BLaER1 treated with 17β-estradiol and CSF1 and Interleukin-3, amounts not matched to agents 10 nM and 100 nM (cell line): ENCODE data around the gene SLC1A1.
"Not testable (repeated sequence)": the region's sequence is repeated elsewhere in the genome, so short reads cannot be mapped to it uniquely, and the experiment has no call there.

ENCODE experiments used
- H3K27ac ChIP-seq, 11 experiments: shearing (Covaris generic); formaldehyde crosslinking; 2 replicates each; pipeline ENCODE4 v1.8.1; 2022
- H3K27me3 ChIP-seq, 11 experiments: shearing (Covaris generic); formaldehyde crosslinking; 2 replicates each; pipeline ENCODE4 v1.8.1; 2022
- H3K36me3 ChIP-seq, 11 experiments: shearing (Covaris generic); formaldehyde crosslinking; 2 replicates each; pipeline ENCODE4 v1.8.1; 2022
- H3K4me1 ChIP-seq, 10 experiments: shearing (Covaris generic); formaldehyde crosslinking; 2 replicates each; pipeline ENCODE4 v1.8.1; 2022
- H3K4me2 ChIP-seq, 11 experiments: shearing (Covaris generic); formaldehyde crosslinking; 2 replicates each; pipeline ENCODE4 v1.8.1; 2022
- H3K4me3 ChIP-seq, 10 experiments: shearing (Covaris generic); formaldehyde crosslinking; 2 replicates each; pipeline ENCODE4 v1.8.1; 2022
- H3K9ac ChIP-seq, 11 experiments: shearing (Covaris generic); formaldehyde crosslinking; 2 replicates each; pipeline ENCODE4 v1.8.1; 2022
- H3K9me3 ChIP-seq, 11 experiments: shearing (Covaris generic); formaldehyde crosslinking; replicated peaks in 1 of 11; 2 replicates each; pipeline ENCODE4 v1.8.1; 2022
- H4K20me1 ChIP-seq, 11 experiments: shearing (Covaris generic); formaldehyde crosslinking; 2 replicates each; pipeline ENCODE4 v1.8.1; 2022
- Cebpa-rat ChIP-seq, 11 experiments: shearing (Covaris generic); IDR thresholded peaks; 2 replicates each; pipeline ENCODE4 v1.8.1; 2022

The SLC1A1 gene

DNA sequence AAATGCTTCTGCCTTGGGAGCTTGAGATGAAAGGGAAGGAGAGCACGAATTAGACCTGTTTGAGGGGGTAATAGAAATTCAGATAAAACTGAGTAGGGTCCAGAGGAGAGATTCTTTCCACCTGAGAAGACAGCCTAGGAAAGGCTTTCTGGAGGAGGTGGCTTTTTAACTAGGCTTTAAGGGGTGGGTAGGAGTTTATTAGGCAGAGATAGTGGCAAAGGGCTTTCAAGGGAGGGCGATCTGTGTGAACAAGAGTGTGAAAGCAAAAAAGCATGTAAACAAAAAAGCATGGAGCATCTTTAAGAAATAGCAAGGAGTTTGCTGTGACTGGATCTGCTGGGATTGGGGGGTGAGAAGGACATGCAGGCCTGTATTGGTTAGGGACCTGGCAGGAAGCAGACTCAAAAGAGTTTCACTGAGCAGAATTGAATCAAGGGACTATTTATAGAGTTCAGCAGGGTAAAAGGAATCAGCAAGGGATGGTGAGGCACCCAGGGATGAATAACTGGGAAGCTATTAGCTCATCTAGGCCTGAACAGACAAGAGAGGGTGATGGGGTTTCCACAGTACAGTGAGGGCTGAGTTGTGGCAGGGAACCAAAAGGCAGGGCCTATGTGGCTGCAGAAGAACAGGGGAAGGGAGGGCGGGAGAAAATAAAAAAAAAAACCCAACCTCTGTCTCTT, 18.8 kb downstream of the SLC1A1 start:
- no peak for TF ChIP-seq Cebpa-rat (IDR thresholded peaks at IDR 0.05)
- no peak overlapping the region for H3K9ac ChIP-seq
- no peaks in the 10 kb centered on the region for H3K9me3 ChIP-seq
- no peaks in the 10 kb centered on the region for H3K36me3 ChIP-seq
- no peak overlapping the region for H3K4me2 ChIP-seq
- H3K4me1 ChIP-seq = no peaks in the 10 kb centered on the region
- no peak overlapping the region for H3K4me3 ChIP-seq
- no peak overlapping the region for H3K27ac ChIP-seq
- no peaks in the 10 kb centered on the region for H3K27me3 ChIP-seq
- no peaks in the 10 kb centered on the region for H4K20me1 ChIP-seq

DNA sequence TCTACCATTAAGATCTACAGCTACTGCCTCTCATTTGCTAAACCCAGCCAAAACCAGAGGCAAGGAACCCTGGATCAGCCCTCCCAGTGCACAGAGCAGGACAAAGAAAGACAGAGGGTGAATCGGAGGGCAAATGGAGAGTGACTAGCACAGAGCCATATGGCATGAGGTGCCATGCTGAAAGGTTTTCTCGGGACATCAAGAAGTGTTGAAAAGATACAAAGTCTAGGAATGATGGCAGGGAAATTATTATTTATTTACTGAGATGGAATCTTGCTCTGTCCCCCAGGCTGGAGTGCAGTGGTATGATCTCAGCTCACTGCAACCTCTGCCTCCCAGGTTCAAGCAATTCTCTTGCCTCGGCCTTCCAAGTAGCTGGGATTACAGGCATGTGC, 19.3 kb downstream of the SLC1A1 start:
- Histone ChIP-seq H3K4me3 (no peak overlapping the region), H3K9me3 (no peaks in the 10 kb centered on the region), H3K36me3 (no peaks in the 10 kb centered on the region), H3K9ac (no peak overlapping the region), H3K27me3 (no peaks in the 10 kb centered on the region), H3K27ac (no peak overlapping the region), H3K4me2 (no peak overlapping the region), H3K4me1 (no peaks in the 10 kb centered on the region), H4K20me1 (no peaks in the 10 kb centered on the region)
- no peak for TF ChIP-seq Cebpa-rat (IDR thresholded peaks at IDR 0.05)

DNA sequence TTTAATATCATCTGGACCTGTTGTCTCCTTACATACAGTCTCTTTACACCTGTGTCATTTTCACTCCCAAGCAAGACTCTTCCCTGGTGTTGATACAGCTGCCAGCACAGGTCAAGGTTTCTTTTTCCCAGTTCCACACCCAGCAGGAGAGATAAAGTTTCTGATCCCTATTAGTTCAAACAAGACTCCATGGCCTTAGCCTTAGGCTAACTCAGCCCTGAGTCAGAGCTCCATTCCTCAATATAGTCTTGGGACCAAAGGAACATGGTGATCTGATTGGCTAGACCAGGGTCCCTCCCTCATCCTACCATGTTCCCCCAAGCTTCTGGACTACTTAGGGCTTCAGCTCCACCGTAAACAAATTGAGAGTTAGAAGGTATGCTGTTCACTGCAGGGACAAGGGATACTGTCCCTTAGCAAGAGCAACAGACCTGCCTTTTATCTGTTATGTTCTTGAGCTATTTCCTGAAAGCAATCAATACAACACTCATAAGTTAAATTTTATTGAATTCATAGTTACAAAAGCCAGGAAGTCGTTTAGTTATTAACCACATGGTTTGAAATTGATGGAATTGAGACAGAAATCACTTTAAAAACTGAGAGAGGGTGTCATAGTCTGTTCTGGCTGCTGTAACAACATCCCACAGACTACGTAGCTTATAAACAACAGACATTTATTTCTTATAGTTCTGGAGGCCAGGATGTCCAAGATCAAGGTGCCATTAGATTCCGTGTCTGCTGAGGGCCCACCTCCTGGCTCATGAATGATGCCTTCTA, 20.5 kb downstream of the SLC1A1 start:
- no peak for TF ChIP-seq Cebpa-rat (IDR thresholded peaks at IDR 0.05)
- no peaks in the 10 kb centered on the region for H3K27me3 ChIP-seq
- no peaks in the 10 kb centered on the region for H3K36me3 ChIP-seq
- H3K4me1 ChIP-seq = peaks cover 0 to 8% (median 0%) of the 10 kb centered on the region in 10 experiments; a peak in 3 of 20 replicates
- no peak overlapping the region for H3K9ac ChIP-seq
- H3K4me2 ChIP-seq = no peak overlapping the region
- no peak overlapping the region for H3K4me3 ChIP-seq
- no peak overlapping the region for H3K27ac ChIP-seq
- H4K20me1 ChIP-seq = no peaks in the 10 kb centered on the region
- H3K9me3 ChIP-seq = no peaks in the 10 kb centered on the region

- Histone ChIP-seq H4K20me1 (no peaks in the 10 kb centered on the region), H3K9ac (no peak overlapping the region), H3K36me3 (no peaks in the 10 kb centered on the region), H3K4me3 (no peak overlapping the region), H3K4me2 (no peak overlapping the region), H3K27ac (no peak overlapping the region), H3K9me3 (no peaks in the 10 kb centered on the region), H3K4me1 (peaks cover 0 to 13% (median 0%) of the 10 kb centered on the region in 10 experiments; a peak in 3 of 20 replicates), H3K27me3 (no peaks in the 10 kb centered on the region)
- no peak for TF ChIP-seq Cebpa-rat (IDR thresholded peaks at IDR 0.05)
These were observed 24.2 kb downstream of the SLC1A1 start for GRCh38 chr9:4514252-4515128.

DNA sequence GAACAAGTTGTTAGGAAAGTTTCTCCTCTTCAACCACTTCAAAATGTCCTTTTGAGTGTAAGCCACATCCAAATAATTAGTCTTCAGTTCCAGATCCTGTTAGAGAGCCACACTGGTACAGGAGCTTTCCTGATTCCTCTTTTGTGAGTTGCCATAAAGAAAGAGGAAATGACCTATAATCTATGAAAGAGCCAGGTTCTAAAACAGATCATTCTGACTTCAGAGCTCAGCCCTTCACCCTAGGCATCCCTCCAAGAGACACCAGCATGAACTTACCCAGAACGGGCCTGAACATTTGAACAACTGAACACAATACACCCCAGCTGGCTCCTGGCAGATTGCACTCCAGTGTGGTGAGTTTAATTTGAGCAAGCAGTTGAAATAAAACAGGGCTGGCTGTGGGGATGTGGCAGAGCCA, 25.7 kb downstream of the SLC1A1 start:
- no peak overlapping the region for H3K9ac ChIP-seq
- H3K4me2 ChIP-seq = peak overlapping the region in 2 of 11 experiments; percentile 11 to 69; a peak in 3 of 22 replicates
- no peaks in the 10 kb centered on the region for H3K9me3 ChIP-seq
- no peak overlapping the region for H3K27ac ChIP-seq
- H3K27me3 ChIP-seq = no peaks in the 10 kb centered on the region
- H3K4me1 ChIP-seq = peaks cover 0 to 13% (median 0%) of the 10 kb centered on the region in 10 experiments; a peak in 3 of 20 replicates
- no peak for TF ChIP-seq Cebpa-rat (IDR thresholded peaks at IDR 0.05)
- no peak overlapping the region for H3K4me3 ChIP-seq
- no peaks in the 10 kb centered on the region for H3K36me3 ChIP-seq
- H4K20me1 ChIP-seq = no peaks in the 10 kb centered on the region

DNA sequence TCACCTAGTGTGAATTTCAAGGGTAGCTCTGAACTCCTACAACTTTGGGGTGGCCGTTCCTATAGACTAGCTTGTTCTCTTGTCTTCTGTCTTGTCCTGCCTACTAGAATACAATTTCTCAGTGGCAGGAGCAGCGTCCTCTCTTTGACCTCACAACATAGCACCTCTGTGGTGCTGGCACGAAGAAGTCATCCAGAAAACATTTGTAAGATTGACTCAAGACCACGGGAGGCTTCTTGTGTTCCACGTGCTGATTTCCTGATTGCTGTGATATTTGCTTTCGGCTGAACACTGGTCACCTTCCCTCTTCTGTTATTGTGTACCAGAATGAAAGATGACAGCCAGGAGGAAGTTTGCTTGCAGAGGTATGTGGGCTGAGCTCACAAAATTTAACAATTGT, 27.0 kb downstream of the SLC1A1 start:
- H4K20me1 ChIP-seq = no peaks in the 10 kb centered on the region
- peaks cover 0 to 13% (median 0%) of the 10 kb centered on the region in 10 experiments; a peak in 3 of 20 replicates for H3K4me1 ChIP-seq
- no peak overlapping the region for H3K9ac ChIP-seq

DNA sequence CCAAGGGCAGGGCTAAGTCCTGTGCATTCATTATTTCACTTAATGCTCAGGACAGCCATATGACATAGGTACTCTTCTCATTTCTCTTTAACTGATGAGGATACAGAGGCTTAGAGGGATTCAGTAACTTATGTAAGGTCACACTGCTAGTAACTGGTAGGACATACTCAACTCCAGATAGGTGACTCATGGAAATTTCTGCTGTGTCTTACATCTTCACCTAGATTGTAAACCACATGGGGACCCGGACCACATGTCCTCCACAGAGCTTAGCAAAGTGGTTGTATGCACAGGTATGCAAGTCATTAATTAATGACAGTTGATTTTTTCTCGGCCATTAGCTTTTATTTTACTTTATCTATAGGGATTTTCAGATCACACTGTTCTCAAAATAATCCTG, 29.3 kb downstream of the SLC1A1 start:
- Histone ChIP-seq H3K36me3 (no peaks in the 10 kb centered on the region), H3K9me3 (peaks cover 0 to 17% (median 8%) of the 10 kb centered on the region in 11 experiments; a peak in 9 of 22 replicates), H3K27ac (no peak overlapping the region), H3K4me1 (peaks cover 0 to 13% (median 0%) of the 10 kb centered on the region in 10 experiments; a peak in 3 of 20 replicates), H3K9ac (no peak overlapping the region), H3K4me3 (no peak overlapping the region), H3K4me2 (no peak overlapping the region), H3K27me3 (no peaks in the 10 kb centered on the region), H4K20me1 (no peaks in the 10 kb centered on the region)
- no peak for TF ChIP-seq Cebpa-rat (IDR thresholded peaks at IDR 0.05)

More for the DNA sequence above, 27.0 kb downstream of the SLC1A1 start:
- H3K4me3 ChIP-seq = no peak overlapping the region
- TF ChIP-seq Cebpa-rat (IDR thresholded peaks at IDR 0.05) = no peak
- H3K27me3 ChIP-seq = no peaks in the 10 kb centered on the region
- no peak overlapping the region for H3K4me2 ChIP-seq
- H3K36me3 ChIP-seq = no peaks in the 10 kb centered on the region
- H3K27ac ChIP-seq = no peak overlapping the region
- H3K9me3 ChIP-seq = peaks cover 0 to 8% (median under 1%) of the 10 kb centered on the region in 11 experiments; a peak in 7 of 22 replicates

DNA sequence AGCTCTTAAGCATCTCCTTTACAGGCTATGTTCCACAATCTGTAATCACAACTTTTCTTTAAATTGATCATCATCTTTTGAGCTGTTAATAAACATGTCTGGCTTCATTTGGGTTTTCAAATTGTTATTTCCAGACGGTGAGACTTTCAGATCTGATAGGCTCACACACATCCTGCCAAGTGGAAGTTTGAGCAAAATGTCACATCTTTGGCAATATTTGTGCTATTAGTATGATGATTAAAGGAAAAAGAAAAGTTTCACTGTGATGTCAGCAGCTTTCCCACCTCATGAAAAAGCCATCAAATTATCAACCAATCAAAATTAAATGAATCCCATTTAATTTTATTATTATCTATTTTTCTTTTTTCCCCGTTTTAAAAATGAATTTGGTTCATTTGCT, 29.8 kb downstream of the SLC1A1 start:
- no peak overlapping the region for H3K4me3 ChIP-seq
- peaks cover 0 to 17% (median 8%) of the 10 kb centered on the region in 11 experiments; a peak in 9 of 22 replicates for H3K9me3 ChIP-seq
- no peak overlapping the region for H3K9ac ChIP-seq
- no peak overlapping the region for H3K4me2 ChIP-seq
- no peaks in the 10 kb centered on the region for H3K27me3 ChIP-seq
- peaks cover 0 to 12% (median 0%) of the 10 kb centered on the region in 10 experiments; a peak in 3 of 20 replicates for H3K4me1 ChIP-seq
- no peak overlapping the region for H3K27ac ChIP-seq
- no peaks in the 10 kb centered on the region for H4K20me1 ChIP-seq
- TF ChIP-seq Cebpa-rat (IDR thresholded peaks at IDR 0.05) = no peak
- H3K36me3 ChIP-seq = no peaks in the 10 kb centered on the region

DNA sequence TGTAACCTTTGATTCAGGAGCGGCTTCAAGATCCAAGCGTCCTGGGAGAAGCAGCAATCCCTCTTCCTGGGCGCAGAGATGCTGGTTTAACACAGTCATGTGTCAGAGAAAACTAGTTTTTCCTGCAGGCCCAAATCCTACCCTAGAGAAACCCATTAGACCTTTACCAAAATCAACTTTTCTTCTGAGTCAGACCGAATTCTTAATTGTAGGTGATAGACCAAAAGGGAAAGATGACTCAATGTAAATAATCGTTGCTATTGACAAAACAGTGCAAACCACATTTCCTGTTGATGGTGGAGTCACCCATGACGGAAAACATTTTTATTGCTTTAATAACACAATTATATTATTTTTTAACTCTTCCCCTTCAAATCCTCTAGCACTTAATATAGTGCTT, 40.1 kb downstream of the SLC1A1 start:
- Histone ChIP-seq H3K4me3 (no peak overlapping the region), H3K36me3 (no peaks in the 10 kb centered on the region), H3K27me3 (no peaks in the 10 kb centered on the region), H3K27ac (no peak overlapping the region; a peak in 1 of 22 replicates), H3K9me3 (peaks cover 0 to 13% (median 6%) of the 10 kb centered on the region in 11 experiments; a peak in 12 of 22 replicates), H3K9ac (no peak overlapping the region), H4K20me1 (no peaks in the 10 kb centered on the region), H3K4me1 (peaks cover 0 to 9% (median 4%) of the 10 kb centered on the region in 10 experiments; a peak in 9 of 20 replicates), H3K4me2 (peak overlapping the region in 4 of 11 experiments; percentile 5 to 14 (median 10); a peak in 3 of 22 replicates)
- no peak for TF ChIP-seq Cebpa-rat (IDR thresholded peaks at IDR 0.05)

DNA sequence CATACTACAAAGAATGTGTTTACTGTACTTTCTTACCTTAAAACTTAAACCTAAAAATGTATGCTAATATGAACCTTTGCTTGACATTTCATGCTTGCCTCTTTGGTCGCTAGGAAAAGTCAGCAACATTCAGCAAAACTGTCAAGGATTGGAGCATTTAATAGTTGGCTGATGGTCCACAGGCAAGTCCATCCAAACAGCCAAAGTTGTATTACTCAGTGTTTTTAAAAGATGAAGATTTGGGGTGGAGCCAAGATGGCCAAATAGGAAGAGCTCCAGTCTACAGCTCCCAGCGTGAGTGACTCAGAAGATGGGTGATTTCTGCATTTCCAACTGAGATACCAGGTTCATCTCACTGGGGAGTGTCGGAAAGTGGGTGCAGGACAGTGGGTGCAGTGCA, 40.6 kb downstream of the SLC1A1 start:
- H3K9ac ChIP-seq, H3K4me2 ChIP-seq, H3K4me1 ChIP-seq, H3K36me3 ChIP-seq, H3K27me3 ChIP-seq, H4K20me1 ChIP-seq, H3K27ac ChIP-seq, H3K4me3 ChIP-seq: not testable (repeated sequence)
- peaks cover 0 to 13% (median 6%) of the 10 kb centered on the region in 11 experiments; a peak in 12 of 22 replicates for H3K9me3 ChIP-seq

DNA sequence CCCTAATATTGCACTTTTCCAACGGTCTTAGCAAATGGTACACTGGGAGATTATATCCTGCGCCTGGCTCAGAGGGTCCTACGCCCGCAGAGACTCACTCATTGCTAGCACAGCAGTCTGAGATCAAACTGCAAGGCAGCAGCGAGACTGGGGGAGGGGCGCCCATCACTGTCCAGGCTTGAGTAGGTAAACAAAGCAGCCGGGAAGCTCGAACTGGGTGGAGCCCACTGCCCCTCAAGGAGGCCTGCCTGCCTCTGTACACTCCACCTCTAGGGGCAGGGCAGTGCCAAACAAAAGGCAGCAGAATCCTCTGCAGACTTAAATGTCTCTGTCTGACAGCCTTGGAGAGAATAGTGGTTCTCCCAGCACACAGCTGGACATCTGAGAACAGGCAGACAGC, 41.1 kb downstream of the SLC1A1 start:
- peaks cover 0 to 11% (median 6%) of the 10 kb centered on the region in 11 experiments; a peak in 13 of 22 replicates for H3K9me3 ChIP-seq
- not testable (repeated sequence) for H3K27me3 ChIP-seq, H4K20me1 ChIP-seq, H3K36me3 ChIP-seq, H3K4me1 ChIP-seq, H3K9ac ChIP-seq, H3K4me3 ChIP-seq, H3K4me2 ChIP-seq, H3K27ac ChIP-seq

DNA sequence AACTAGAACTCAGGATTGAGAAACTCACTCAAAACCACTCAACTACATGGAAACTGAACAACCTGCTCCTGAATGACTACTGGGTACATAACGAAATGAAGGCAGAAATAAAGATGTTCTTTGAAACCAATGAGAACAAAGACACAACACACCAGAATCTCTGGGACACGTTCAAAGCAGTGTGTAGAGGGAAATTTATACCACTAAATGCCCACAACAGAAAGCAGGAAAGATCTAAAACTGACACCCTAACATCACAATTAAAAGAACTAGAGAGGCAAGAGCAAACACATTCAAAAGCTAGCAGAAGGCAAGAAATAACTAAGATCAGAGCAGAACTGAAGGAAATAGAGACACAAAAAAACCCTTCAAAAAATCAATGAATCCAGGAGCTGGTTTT, 43.6 kb downstream of the SLC1A1 start:
- not testable (repeated sequence) for H3K4me1 ChIP-seq, H3K9ac ChIP-seq, H3K9me3 ChIP-seq, H3K4me2 ChIP-seq, H3K27ac ChIP-seq, H4K20me1 ChIP-seq, H3K4me3 ChIP-seq, H3K36me3 ChIP-seq, H3K27me3 ChIP-seq
